GM19099 (cell line): ENCODE measurements around the gene SDE2.

Experiments used
- POLR2A ChIP-seq: IDR thresholded peaks from 3 replicates; pipeline ENCODE4 v1.6.1; 2011; ENCODE audit warnings: low read depth; ENCODE audit not compliant: insufficient read length; ENCODE audit errors: extremely low read depth

Gene SDE2

DNA sequence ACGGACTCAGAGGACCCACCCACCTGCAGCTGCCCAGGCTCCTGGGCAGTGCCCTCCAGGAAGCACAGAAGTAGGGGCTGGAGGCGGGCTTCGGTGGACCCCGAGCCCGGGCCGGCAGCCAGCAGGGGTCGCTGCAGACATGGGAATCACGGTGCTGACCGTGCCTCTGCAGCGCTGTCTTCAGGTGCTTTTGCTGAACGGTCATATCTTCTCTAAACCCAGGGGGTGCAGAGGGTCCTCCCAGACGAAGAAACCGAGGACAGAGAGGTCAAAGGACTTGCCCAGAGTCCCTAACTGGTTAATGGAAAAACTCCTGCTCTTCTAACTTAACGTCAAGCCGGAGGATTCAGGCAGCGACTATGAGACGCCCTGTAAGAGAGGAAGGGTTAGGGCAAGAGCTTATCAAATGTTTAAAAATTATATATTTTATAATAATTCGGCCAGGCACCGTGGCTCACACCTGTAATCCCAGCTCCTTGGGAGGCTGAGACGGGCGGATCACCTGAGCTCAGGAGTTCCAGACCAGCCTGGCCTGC, 36.6 kb downstream of the SDE2 start:
- no peak for TF ChIP-seq POLR2A

DNA sequence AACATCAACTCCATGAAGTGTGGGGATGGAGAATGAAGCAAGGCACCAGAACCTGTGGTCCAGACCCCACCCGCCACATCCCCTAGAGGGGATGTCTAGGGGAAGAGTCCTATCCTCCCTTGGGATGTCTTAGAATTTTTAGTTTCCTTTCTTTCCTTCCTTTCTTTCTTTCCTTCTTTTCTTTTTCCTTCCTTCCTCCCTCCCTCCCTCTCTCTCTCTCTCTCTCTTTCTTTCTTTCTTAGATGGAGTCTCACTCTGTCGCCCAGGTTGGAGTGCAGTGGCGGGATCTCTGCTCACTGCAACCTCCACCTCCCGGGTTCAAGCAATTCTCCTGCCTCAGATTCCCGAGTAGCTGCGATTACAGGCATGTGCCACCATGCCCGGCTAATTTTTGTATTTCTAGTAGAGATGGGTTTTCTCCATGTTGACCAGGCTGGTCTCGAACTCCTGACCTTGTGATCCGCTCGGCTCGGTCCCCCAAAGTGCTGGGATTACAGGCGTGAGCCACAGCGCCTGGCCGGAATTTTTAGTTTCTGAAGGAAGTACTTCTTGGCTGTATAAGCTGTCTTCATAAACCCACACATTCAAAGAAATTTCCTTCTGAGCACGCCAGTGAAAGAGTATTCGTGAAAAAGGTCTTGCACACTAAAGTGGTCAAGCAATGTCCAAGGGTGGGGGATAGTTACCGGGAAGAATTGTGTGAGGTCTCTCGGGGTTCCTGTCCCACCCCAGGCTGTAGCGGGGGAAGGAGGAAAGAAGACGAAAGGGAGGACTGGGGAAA, 37.3 kb downstream of the SDE2 start:
- no peak for TF ChIP-seq POLR2A

DNA sequence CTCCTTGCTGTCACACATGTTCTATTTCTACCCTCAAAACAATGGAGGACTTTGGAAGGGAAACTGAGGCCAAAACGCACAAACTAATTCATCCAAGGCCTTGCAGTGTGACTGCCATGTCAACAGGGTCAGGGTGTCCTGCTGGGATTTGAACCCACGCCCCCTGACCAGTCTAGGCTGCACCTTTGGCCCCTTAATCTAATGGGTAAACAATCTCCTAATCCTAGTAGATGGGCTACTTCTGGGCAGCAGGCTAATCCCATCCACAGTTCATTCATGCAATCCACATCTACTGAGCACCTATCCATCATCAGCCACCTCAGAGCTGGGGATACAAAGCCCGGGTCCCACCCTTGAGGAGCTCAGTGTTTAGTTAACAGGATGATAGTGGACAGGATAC, 41.1 kb downstream of the SDE2 start:
- no peak for TF ChIP-seq POLR2A

DNA sequence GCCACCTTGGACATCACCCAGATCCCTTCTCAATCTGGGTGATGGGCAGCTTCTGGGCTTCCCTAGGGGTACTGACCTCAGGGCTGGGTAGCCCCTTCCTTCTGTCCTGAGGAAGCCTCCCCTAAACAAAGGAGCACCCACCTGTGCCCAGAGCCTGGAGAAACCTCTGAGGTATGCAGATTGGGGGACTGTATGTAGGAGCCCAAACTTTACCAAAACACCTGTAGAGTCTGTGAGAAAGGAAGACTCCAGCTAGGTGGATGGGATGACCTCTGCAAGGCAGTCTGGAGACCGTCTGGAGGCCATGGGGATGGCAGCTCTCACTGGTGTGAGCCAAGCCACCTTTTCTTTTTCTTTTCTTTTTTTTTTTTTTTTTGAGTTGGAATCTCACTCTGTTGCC, 44.4 kb downstream of the SDE2 start:
- TF ChIP-seq POLR2A, result no peak

DNA sequence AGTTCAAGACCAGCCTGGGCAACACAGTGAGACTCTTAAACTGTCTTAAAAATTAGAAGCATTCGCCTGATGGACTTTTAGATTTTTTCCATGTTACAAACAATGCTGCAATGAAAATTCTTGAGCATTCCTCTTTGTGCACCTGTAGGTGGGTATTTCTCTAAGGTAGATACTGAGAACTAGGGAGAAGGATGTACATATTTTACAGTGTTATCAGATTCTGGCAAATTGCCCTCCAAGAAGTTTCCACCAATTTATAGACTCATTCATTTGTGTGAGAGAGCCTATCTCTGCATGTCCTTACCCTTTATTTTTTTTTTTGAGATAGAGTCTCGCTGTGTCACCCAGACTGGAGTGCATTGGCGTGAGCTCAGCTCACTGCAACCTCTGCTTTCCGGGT, 45.8 kb downstream of the SDE2 start:
- TF ChIP-seq POLR2A, result no peak

DNA sequence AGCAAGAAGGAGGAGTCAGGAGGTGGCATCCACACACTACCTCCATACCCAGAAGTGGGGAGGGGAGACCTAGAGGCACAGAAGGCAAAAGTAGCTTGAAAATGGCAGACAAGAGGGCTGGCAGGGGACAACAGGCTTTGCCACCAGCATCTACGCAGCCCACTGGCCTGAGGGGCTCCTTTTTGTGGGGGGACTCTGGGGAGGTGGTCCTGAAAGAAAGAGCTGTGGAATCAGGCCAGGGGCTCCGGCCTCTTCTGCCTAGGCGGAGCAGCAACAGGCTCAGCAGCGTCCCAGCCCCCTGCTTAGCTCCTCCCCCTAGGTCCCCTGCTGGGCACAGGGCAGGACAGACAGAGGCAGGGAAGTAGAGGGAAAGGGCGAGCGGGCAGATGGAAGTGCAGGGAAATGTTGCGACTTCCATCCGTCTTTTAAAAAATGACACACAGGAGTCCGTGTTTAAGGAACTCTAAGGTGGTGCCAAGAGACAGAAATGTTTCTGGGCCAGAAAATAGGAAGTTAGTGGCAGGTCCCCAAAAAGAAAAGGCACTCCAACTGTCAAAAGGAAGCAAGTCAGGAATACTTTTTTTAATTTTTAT, 48.1 kb downstream of the SDE2 start:
- TF ChIP-seq POLR2A, result no peak

DNA sequence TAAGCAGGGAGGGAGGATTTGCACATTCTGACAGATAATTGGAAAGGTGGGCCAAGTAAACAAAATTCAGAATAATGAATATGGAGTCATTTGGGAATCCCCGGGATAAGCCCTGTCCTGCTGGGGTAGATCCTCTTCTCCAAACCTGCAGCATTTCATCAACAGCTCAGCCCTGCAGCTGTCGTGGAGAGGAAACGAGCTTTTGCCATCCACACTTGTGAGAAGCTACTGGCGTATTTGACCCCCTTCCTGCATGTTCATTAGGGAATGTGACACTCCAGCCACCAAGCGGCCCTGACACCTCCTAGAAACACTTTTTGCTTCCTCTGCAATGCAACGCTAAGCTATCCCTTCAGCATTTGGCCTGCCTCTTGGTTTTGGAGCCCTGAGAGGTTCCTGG, 50.1 kb downstream of the SDE2 start:
- TF ChIP-seq POLR2A, result no peak

DNA sequence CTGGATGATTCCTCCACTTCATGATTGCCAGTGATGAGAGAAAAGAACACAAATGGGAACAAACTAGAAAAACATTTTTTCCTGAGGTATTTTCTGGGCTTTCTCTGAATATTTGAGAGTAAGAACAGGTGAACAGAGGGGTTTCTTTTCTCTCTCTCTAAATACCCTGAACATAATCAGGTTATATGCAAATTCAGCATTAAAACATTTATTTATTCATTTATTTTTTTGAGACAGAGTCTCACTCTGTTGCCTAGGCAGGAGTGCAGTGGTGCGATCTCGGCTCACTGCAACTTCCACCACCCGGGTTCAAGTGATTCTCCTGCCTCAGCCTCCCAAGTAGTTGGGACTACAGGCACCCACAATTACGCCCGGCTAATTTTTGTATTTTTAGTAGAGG, 52.3 kb downstream of the SDE2 start:
- no peak for TF ChIP-seq POLR2A

DNA sequence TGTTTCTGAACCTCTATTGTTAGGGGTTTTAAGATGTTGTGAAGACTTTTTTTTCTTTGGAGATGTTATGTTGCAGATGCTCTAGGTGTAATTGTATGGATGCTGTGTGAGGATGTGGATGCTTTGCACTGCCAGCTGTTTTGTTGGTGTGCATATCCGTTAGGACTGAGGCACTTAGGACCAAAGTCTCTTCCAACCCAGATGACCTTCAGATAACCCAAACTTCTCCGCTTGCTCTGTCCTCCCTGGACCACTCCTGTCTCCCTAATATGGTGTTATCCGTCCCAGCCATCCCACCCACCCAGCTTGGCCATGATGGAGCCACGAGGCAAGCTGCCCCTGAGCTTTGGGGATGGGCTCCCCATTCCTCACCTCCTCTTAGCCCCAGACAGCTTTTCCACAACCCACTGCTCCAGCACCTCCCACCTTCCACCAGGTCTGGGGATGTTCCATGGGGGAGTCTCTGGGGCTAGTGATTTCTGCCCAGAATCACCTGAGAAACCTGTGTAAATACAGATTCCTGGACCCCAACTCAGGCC, 53.0 kb downstream of the SDE2 start:
- TF ChIP-seq POLR2A, result no peak

DNA sequence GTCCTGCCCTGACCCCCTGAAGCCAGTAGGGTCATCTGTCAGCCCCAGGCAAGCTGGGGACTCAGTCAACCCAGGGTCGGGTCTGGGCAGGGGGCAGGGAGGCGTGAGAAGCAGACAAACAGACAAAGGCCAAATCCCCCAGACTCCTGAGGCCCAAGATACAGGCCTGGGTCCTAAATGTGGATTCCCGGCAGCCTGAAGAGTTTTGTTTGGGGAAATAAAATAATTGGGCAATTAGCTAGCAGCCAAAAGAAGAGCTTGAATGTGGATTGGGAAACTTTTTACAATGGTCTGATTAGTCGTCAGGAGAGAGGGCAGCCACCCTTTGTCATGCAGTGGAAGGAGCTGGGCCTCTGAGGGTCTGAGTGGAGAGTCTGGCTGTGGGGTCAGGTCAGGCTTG, 53.6 kb downstream of the SDE2 start:
- no peak for TF ChIP-seq POLR2A

DNA sequence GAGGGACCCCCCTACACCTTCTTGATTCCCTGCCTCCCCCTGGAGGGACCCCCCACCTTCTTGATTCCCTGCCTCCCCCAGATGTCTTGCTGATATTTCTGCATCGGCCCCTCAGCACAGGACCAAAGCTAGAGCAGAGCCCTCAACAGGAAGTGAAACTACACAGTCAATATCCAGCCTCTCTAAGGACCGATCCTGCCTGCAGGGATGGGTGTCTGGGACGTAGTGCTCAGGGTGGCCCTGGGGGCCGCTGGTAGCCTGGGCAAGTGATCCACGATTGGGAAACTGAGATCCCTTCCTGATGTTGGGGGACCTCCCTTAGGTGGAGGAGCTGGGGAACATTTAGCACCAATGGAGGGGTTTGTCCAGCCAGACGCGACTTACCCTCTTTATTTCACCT, 54.2 kb downstream of the SDE2 start:
- no peak for TF ChIP-seq POLR2A

DNA sequence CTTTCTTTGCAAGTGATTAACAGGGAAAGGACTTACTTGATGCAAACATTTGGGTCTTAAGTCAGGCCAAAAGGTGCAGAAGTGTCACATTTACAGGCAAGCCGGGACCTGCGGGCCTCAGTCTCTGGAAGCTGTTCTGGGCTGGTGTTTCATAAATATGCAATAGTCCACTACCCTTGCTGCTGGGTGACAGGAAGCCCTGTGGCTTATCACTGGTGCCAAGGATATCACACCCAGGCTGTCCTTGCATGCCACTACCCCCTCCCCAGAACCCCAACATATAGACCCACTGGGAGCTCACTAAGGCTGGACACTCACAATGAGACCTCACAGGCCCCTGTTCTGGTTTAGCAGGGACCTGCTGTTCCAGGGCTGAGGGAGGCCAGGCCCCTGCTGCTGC, 54.8 kb downstream of the SDE2 start:
- TF ChIP-seq POLR2A, result no peak

DNA sequence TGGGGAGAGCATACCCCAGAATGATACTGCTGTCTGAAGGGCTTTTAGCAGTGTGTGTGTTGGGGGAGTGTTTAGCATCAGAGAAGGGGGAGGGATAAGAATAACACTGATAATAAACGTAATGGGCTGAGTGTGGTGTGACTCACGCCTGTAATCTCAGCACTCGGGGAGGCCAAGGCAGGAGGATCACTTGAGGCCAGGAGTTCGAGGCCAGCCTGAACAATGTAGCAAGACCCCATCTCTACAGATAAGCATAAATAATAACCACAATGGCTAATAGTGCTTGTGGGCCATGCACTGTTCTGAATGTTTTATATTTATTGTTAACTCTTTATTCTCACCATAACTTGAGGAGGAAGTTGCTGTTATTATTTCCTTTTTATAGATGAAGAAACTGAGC, 55.6 kb downstream of the SDE2 start:
- TF ChIP-seq POLR2A, result no peak

DNA sequence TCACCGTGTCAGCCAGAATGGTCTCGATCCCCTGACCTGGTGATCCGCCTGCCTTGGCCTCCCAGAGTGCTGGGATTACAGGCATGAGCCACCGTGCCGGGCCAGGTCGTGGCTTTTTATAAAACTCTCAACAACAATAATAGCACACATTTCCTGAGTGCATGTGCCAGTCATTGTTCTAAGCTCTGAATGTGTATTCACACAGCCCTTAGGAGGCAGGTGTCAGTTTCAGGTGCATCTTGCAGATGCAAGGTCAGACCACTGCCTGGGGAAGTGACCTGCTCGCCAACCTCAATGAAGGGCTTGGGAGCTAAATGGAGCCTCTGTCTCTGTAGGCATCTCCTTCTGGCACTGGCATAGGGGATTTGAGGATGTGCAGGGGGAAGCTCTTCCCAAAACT, 56.6 kb downstream of the SDE2 start:
- TF ChIP-seq POLR2A, result no peak

DNA sequence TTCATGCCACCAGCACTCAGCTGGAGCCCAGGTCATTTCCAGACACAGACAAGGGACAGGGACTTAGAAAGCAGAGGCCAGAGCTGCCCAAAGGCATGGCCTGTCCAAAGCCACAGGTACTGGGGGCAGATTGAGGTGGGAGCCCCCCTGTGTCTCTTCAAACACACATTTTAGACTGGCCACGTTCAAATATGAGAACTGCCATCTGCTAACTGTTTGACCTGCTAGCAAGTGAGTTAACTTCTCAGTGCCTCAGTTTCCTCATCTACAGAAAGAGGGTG, 57.3 kb downstream of the SDE2 start:
- TF ChIP-seq POLR2A, result no peak

DNA sequence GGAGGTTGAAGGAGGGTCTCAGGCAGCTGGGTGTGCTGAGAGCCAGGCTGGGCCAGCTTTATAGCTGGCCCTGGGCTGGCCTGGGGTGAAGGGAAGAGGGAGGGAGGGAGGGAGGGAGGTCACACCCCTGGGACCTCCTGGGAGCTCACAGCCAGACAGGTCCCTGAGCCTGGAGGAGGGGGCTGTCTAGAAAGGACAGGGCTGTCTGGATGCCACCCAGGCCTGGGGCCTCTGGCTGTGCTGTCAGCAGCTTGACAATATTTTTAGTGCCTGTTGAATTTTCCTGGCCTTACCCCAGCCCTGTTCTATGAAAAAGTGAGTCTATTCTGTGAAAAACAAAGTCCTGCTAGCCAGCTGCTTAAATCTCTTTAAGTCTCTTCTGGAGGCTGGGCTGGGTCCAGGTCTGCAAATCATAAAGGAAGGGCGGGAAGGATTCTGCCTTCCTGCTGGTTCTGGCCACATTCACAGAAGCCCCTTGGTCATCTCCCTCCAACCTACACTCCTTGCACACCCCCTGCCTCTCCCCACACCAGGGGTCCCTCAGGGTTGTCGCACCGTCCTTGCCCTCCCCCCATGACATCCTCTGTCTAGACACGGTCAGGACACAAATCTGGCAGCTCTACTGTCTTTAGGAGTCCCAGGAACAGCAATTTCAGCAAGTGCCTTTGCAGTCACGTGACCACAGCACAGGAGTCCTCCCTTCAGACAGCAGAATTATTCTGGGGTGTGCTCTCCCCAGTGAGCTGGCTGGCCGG, 57.8 kb downstream of the SDE2 start, which contains the start of gene LEFTY2:
Gene LEFTY2, minus strand, starts transcription at position 34 of the 755 bp plus-strand sequence. CDS start 80 bp downstream, outside the sequence.
- TF ChIP-seq POLR2A, result no peak

DNA sequence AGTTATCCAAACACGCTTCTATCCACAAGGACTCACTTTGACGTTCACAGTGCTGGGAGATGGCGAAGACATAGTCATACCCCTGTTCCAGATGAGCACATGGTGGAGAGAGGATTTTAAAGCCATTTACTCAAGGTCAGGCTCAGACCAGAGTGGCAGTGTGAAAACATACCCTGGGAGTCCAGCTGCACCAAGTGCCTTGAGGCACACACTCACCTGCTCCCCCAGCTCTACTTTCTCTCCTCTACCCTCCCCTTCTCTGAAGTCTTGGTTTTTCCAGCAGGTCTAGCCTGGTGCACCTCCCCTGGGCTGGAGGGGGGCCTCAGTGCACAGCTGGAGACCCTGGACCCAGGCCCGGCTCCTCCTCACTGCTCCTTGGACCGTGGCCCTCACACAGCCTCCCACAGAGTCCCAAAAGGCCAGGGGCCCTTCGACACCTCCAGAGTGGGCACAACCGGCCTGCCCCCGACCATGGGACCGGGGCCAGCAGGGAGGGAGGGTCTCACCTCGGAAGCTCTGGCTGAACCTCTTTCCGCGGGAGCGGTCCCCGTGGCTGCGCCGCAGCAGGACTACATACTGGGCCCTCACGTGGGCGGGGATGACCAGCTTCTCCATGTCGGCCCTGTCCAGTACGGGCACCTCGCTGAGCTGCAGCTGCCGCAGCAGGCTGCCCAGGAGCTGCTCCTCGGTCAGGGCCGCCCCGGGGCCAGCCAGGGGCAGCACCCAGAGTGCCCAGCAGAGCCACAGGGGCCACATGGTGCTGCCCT, 58.6 kb downstream of the SDE2 start:
- TF ChIP-seq POLR2A, result no peak
